NCI-H128 (cell line): Measurements from ENCODE around the gene GRIK4.
A peak's percentile ranks its signal among the peaks of the same experiment; 100 is the strongest.
"Not testable (repeated sequence)": the region's sequence is repeated elsewhere in the genome, so short reads cannot be mapped to it uniquely, and the experiment has no call there.

Source experiments
- DNase-seq: peaks from one replicate; lab custom pipeline; 2025; ENCODE audit not compliant: unreplicated experiment; lab: John Stamatoyannopoulos, UW

The GRIK4 gene

GRCh38 chr11:121008551-121008950, 497.0 kb downstream of the GRIK4 start:
- no peak for DNase-seq

GRCh38 chr11:121012091-121012490, 500.5 kb downstream of the GRIK4 start:
- no peak for DNase-seq

- no peak for DNase-seq
Measured at GRCh38 chr11:121018746-121019145, 507.2 kb downstream of the GRIK4 start.

GRCh38 chr11:121021718-121022117, 510.2 kb downstream of the GRIK4 start:
- not testable (repeated sequence) for DNase-seq

GRCh38 chr11:121023848-121024751, 512.6 kb downstream of the GRIK4 start, which contains the start of gene TBCEL:
TBCEL (plus strand) TSS chr11:121024102; CDS start chr11:121045691, 21,589 bp downstream.
- peak; percentile 55 for DNase-seq

GRCh38 chr11:121024989-121025388, 513.4 kb downstream of the GRIK4 start:
- no peak for DNase-seq

- no peak for DNase-seq
Measured at GRCh38 chr11:121029153-121029552, 517.6 kb downstream of the GRIK4 start.

GRCh38 chr11:121029813-121030445, 518.4 kb downstream of the GRIK4 start:
- DNase-seq = no peak

GRCh38 chr11:121031167-121031566, 519.6 kb downstream of the GRIK4 start:
- no peak for DNase-seq

- DNase-seq = not testable (repeated sequence)
Measured at GRCh38 chr11:121031648-121032047, 520.1 kb downstream of the GRIK4 start.

- no peak for DNase-seq
Measured at GRCh38 chr11:121032546-121032945, 521.0 kb downstream of the GRIK4 start.

- no peak for DNase-seq
Measured at GRCh38 chr11:121033635-121034034, 522.1 kb downstream of the GRIK4 start.

- DNase-seq = no peak
Measured at GRCh38 chr11:121035169-121035755, 523.7 kb downstream of the GRIK4 start.

- DNase-seq = no peak
Measured at GRCh38 chr11:121035780-121036179, 524.2 kb downstream of the GRIK4 start.

- no peak for DNase-seq
Measured at GRCh38 chr11:121037016-121037415, 525.5 kb downstream of the GRIK4 start.
